Myocyte (in vitro differentiated cells): Measurements from ENCODE around the gene HDAC10. TPM values are rescaled to one million over a fixed set of nuclear protein-coding genes. Genes with fewer than 3 reads are reported as not detected.

Experiments used
- DNase-seq: peaks from one replicate; pipeline ENCODE4 v3.0.0-alpha.2; 2012; ENCODE audit warnings: low read depth
- total RNA-seq: library from RNA; depleted of rRNA; stranded (reverse); fragments of >200 nt; gene quantifications from 2 replicates; pipeline ENCODE4 v1.2.3, GENCODE V29; 2014

Gene HDAC10
- total RNA-seq, 1 donor from 2014 or later = 12.9 TPM

GRCh38 chr22:50219800-50220602, 31.1 kb downstream of the HDAC10 start:
- DNase-seq = no peak

DNA sequence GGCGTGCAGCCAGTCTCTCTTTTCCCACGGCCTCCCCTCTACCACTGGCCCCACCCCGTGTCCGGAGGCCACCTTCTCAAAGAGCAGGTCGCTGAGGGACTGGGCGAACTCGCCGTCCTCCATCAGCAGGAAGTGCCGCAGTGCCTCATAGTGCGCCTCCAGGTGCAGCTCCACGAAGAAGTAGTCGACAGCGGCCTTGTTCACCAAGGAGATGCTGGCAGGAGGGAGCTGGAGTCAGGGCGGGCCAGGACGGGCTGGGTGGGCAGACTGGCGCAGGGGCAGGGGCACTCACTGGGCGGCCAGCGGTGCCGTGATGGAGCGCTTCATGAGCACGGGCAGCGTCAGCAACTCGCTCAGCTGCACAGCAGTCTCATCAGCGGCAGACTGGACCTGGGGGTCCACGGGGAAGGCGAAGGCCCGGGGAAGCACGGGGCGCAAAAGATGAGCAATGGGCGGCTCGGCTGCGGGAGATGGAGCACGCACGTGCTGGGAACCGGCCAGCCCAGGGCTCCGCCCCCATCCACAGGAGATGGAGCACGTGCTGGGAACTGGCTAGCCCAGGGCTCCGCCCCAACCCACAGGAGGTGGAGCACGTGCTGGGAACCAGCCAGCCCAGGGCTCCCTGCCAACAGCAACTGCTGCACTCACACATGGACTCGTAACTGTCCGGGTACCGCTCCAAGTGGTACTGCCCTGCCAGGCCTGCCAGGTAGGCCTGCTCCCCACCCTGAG, 31.9 kb downstream of the HDAC10 start:
- peak; percentile 72 for DNase-seq

GRCh38 chr22:50218153-50218995, 32.7 kb downstream of the HDAC10 start:
- no peak for DNase-seq

DNA sequence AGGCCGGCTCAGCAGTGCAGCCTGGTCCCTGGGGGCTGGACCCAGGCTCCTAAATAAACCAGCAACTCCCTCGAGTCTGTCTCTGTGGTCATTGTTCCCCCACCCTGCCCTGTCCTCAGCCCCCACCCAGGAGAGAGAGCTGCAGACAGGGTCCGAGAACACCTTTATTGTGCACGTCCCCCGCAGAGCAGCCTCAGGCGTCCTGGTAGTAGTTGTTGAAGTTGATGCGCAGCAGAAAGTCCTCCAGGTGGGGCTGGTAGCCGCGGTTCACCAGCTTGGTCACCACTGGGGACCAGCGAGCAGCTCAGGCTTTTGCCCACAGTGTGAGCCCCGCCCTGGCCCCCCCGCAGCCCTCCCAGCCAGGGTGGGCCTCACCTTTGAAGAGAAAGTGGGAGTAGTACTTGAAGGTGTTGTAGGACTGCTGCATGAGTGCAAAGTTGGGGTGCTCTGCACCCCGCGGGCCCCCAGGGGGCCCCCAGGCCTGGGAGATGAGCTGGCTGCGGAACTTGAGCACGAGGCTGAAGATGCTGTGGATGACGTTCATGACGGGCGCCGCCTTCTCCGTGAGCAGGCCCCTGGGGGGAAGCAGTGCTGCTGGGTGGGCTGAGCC, 33.4 kb downstream of the HDAC10 start:
- no peak for DNase-seq

GRCh38 chr22:50216684-50217520, 34.2 kb downstream of the HDAC10 start:
- no peak for DNase-seq

DNA sequence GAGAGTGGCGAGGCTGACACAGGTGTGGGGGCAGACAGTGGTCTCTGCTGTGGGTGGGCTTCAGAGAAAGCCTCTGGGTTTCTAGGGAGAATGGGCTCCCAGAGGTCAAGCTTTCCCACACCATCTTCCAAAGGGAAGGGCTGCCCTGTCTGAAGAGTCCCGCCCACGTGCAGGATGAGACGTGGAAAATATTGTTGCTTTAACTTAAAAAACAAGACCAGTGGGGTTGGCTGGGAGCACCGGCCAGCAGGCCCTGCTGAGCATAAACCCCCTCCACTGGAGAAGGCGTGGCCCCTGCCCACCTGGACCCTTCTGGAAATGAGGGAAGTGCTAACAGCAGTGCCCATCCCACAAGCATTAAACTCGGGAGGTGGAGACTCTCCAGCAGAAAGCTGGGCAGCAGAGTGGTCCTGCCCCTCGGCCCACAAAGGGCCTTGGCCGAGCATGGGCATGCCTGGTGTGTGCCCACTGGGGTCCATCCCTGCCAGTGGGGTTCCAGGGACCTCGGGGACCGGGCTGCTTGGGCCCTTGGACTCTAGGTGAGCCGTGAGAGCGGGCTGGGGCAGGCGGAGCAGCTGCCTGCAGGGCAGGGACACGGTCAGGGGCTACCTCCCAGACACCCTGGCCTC, 34.9 kb downstream of the HDAC10 start:
- no peak for DNase-seq

DNA sequence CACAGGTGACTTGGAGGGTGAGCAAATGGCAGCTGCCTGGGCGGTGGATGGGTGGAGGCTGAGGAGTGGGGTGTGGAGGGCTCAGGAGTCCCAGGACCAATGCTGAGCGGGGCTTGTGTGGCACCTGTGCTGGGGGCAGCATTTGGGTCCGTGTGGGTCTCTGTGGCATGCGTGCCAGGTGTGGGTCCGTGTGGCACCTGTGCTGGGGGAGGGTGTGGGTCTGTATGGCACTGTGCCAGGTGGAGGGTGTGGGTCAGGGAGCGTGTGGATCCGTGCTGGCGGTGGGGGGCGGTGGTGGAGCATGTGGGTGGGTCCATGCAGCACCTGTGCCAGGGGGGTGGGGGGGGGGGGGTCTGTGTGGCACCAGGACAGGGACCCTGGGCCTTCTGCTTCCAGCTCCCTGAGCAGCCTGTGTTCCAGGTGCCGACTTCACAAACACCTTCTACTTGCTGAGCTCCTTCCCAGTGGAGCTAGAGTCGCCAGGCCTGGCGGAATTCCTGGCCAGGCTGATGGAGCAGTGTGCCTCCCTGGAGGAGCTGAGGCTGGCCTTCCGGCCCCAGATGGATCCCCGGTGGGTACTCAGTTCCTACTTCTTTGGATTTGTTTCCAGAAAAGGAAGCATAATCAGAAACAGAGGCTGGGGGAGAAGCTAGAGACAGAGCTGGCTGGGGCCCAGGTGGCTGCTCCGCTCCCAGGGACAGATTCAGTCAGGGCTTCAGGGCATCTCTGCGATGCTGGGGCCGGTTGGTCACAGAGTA, 35.6 kb downstream of the HDAC10 start:
- DNase-seq = no peak

DNA sequence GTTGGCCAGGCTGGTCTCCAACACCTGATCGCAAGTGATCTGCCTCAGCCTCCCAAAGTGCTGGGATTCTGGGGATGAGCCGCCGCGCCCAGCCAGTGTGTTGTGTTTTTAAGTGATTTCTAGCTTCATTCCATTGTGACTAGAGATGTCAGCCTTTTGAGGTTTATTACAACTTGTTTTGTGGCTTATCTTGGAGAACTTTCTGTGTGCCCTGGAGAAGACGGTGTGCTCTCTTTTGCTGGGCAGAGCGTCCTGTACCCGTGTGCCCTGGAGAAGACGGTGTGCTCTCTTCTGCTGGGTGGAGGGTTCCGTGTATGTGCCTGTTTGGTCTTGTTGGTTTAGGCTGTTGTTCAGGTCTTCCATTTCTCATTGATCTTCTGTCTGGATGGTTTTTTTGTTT, 37.8 kb downstream of the HDAC10 start:
- DNase-seq = no peak

DNA sequence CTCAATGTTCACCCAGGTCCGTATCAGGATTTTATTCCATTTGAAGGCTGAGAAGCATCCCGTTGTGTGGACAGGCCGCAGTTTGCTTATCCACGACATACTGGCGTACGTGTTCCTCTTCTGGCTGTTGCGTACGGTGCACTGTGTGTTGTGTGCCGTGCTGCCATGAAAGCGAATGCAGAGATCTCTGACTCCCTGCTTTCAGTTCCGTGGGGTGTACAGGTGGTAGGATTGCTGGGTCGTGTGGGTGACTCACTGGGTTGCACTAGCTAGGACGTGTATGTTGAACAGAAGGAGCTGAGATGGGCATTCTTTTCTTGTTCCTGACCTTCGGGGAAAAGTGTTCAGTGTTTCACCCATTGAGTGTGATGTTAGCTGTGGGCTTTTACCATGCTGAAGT, 39.9 kb downstream of the HDAC10 start:
- no peak for DNase-seq

- no peak for DNase-seq
Measured at GRCh38 chr22:50210378-50211139, 40.5 kb downstream of the HDAC10 start.

GRCh38 chr22:50209893-50210292, 41.2 kb downstream of the HDAC10 start:
- DNase-seq = peak; percentile 64

- no peak for DNase-seq
Measured at GRCh38 chr22:50208939-50209892, 41.8 kb downstream of the HDAC10 start.

- peak; percentile 23 for DNase-seq
Measured at GRCh38 chr22:50208430-50208938, 42.6 kb downstream of the HDAC10 start.

DNA sequence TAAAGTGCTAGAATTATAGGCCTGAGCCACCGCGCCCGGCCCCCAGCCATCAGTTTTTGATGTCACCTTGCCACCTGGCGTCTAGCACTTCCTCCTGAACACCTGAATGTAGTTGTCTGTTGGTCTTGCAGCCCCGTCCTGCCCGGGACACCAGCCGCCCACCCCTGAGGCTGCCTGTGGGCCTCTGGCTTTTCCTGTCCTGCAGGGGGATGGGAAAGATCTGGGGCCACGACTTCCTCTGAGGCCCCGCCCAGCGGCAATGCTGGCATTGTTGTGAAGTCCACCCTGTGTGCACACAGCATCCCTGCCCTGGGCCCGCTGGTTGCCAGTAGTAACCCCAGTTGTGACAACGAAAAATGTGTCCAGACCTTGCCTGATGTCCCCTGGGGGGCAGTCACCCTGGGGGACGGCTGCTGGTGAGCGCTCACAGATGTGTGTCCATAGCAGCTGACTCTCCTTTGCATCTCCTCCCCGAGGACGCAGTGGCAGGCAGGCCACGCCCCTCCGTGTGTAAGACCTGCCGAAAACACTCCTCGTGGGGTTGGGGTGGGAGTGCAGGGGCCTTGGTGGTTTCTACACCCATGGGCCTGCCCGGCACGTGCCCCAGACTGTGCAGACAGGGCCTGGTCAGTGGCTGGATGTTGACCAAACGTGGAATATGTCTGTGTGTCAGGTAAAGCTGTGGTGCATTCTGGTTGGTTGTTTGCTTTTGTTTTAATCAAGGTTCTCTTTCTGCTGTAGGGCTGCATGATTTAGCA, 43.5 kb downstream of the HDAC10 start:
- no peak for DNase-seq

- peak; percentile 58 for DNase-seq
Measured at GRCh38 chr22:50206599-50206998, 44.5 kb downstream of the HDAC10 start.
